Choroid plexus epithelial cell (primary cell): Measurements from ENCODE around the gene IPO11.
"Not testable (repeated sequence)": the region's sequence is repeated elsewhere in the genome, so short reads cannot be mapped to it uniquely, and the experiment has no call there.

Experiments used
- DNase-seq: peaks from one replicate; pipeline ENCODE4 v3.0.0-alpha.2; 2010; ENCODE audit warnings: low read depth
- H3K4me3 ChIP-seq: 2 replicates; pipeline ENCODE4 v1.5.1; 2011; ENCODE audit warnings: low read depth, mild to moderate bottlenecking, control low read depth, low read length, moderate library complexity
- TF ChIP-seq, protein P1 (sequence below): conservative IDR thresholded peaks from 2 replicates; pipeline ENCODE4 v1.5.1; 2011; ENCODE audit warnings: low read depth, mild to moderate bottlenecking, control low read depth, inconsistent platforms, low read length, moderate library complexity

The IPO11 gene

DNA sequence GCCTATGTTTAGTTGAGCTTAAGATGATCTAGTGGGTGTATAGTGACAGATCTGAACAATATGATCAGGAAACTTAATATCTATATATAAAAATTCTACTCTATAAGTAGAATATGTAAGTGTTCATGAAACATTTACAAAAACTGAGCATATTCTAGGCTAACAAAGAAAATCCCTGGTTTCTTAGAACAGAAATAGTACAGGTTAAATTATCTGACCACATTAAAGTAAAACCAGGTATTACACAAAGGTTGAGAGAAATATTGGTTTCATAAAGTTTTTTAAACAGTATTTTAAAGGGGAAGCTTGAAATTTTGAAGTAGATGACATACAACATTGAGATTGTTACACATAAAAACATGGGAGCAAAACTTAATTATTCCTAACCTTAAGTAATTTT lies 205.4 kb downstream of the IPO11 start:
- TF ChIP-seq, protein P1, sequence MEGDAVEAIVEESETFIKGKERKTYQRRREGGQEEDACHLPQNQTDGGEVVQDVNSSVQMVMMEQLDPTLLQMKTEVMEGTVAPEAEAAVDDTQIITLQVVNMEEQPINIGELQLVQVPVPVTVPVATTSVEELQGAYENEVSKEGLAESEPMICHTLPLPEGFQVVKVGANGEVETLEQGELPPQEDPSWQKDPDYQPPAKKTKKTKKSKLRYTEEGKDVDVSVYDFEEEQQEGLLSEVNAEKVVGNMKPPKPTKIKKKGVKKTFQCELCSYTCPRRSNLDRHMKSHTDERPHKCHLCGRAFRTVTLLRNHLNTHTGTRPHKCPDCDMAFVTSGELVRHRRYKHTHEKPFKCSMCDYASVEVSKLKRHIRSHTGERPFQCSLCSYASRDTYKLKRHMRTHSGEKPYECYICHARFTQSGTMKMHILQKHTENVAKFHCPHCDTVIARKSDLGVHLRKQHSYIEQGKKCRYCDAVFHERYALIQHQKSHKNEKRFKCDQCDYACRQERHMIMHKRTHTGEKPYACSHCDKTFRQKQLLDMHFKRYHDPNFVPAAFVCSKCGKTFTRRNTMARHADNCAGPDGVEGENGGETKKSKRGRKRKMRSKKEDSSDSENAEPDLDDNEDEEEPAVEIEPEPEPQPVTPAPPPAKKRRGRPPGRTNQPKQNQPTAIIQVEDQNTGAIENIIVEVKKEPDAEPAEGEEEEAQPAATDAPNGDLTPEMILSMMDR: no peak
- H3K4me3 ChIP-seq: no peak overlapping the region
- DNase-seq: no peak

DNA sequence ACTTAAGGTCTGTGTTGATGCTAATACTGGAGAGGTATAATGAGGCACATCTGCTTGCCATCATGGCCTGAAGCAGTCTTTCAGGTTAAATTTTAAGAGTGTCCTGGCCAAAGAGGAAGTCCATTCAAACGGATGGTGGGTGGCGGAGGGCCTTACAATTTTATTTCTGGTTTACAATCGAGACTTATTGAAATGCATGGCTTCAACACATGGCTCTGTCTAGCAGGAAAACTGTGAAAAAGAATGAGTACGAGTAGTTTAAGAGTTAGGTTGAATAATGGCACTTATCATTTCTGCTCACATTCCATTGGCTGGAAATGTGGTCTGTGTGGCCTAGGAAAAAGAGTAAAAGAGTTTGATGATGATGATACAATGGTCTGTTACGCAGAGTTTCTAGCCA lies 208.2 kb downstream of the IPO11 start:
- no peak overlapping the region for H3K4me3 ChIP-seq
- TF ChIP-seq, protein P1: no peak
- no peak for DNase-seq

DNA sequence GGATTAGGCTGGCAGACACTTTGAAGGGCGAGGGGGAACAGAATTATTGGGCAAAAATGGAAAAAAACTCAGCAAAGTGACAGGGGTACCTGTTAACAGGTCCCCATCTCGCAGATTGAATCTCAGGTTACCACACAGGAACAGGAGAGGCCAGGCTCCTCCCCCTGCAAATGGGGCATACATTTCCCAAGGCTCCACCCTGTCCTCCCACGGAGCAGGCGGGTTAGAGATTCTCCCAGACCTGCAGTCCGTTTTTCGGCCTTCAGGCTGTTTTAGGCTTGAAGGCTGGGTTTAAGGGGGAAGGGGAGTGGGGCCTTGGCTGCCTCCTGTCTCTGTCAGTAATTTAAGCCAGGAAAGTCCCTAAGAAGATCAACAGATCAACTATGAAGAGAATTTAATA lies 208.7 kb downstream of the IPO11 start:
- H3K4me3 ChIP-seq: no peak overlapping the region
- TF ChIP-seq, protein P1: no peak
- DNase-seq: no peak

DNA sequence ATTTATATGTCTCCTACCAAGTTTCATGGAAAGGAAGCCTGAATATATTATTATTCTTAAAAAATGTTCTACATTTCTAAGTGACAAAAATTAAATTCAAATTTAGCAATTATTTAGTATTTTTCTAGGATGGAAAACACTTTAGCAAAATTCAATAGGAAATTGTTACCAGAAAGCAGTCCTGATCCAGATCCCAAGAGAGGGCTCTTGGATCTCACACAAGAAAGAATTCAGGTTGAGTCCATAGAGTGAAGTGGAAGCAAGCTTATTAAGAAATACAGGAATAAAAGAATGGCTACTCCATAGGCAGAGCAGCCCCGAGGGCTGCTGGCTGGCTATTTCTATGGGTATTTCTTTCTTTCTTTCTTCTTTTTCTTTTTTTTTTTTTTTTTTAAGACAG lies 210.7 kb downstream of the IPO11 start:
- H3K4me3 ChIP-seq: no peak overlapping the region
- DNase-seq: no peak
- TF ChIP-seq, protein P1: no peak

DNA sequence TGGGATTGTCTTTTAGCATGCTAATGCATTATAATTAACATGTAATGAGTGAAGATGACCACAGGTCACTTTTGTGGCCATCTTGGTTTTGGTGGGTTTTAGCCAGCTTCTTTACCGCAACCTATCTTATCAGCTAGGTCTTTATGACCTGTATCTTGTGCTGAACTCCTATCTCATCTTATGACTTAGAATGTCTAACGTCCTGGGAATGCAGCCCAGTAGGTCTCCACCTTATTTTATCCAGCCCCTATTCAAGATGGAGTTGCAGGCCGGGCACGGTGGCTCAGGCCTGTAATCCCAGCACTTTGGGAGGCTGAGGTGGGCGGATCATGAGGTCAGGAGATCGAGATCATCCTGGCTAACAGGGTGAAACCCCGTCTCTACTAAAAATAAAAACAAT lies 211.9 kb downstream of the IPO11 start:
- DNase-seq, H3K4me3 ChIP-seq: not testable (repeated sequence)

DNA sequence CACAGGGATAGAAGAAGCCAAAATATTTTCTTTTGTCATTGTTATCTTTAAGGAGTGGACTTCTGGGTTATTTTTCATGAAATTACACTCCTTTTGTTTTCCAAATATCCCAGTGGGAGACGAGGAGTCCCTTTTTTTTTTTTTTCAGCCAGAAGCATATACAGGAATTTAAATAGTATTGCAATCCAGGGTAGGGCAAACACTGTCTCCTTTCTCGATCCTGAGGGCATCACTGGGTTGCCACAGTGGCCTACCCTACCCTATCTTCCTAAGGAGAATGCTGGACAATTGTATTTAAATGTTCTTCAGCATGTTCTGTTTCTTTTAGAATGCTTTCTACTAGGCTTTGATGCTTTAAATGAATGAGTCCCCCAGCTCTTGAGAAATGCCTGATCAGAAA lies 214.0 kb downstream of the IPO11 start:
- TF ChIP-seq, protein P1: no peak
- H3K4me3 ChIP-seq: no peak overlapping the region
- DNase-seq: no peak

DNA sequence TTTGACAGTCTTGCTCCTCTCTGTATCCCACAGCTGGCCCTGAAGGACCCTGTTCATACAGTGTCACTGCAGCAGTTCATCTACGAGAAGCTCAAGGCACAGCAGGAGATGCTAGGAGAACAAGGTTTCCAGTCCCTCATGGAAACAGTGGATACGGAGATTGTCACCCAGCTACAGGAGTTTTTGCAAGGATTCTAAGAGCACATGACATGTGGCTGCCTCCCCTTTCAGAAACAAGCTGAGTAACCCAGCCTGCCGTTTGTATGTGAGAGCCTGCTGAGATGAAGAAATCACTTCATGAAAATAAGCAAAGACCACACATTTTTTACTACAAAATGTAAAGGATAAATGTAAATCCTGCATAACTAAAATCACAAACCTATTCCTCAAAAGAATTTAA lies 214.6 kb downstream of the IPO11 start:
- DNase-seq: peak; percentile 53
- TF ChIP-seq, protein P1: no peak
- no peak overlapping the region for H3K4me3 ChIP-seq

DNA sequence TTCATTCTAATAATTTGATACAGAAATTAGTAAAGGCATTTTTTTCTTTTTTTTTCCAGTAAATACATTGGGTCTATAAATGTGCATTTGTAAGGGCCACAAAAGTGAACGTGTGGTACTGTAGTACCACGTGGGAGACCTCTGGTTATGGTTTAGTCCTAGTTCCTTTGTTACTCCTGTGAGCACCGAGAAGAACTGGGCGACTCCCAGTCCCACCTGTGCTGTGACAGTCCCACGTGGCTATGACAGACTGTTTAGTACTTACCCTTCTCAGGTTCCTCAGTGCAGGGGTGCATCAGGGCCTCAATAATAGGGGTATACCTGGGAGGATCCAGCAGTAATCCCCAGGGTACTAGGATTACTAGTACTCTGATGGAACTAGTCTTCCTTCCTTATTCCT lies 215.3 kb downstream of the IPO11 start:
- no peak for DNase-seq
- TF ChIP-seq, protein P1: no peak
- H3K4me3 ChIP-seq: no peak overlapping the region
